Activated naive CD8-positive, alpha-beta T cell treated with anti-CD3 and anti-CD28 coated beads, Interleukin-2, amount 50 U/mL, for 24 hours (primary cell): Measurements from ENCODE around the gene PARVA.
"Not testable (repeated sequence)": the region's sequence is repeated elsewhere in the genome, so short reads cannot be mapped to it uniquely, and the experiment has no call there.

ENCODE experiments used
- ATAC-seq: fragments of 150-1000 bp; cut with Tn5 transposase; one replicate; pipeline ENCODE4 v1.10.0; 2021
- DNase-seq: peaks from one replicate; pipeline ENCODE4 v3.0.0; 2021
- H3K27ac Mint-ChIP-seq: one replicate; pipeline ENCODE4 v1.8.0; 2021; ENCODE audit warnings: mild to moderate bottlenecking, mixed read lengths
- H3K27me3 Mint-ChIP-seq: one replicate; pipeline ENCODE4 v1.8.0; 2021; ENCODE audit warnings: mixed read lengths
- H3K36me3 Mint-ChIP-seq: one replicate; pipeline ENCODE4 v1.8.0; 2021; ENCODE audit warnings: low read depth, mixed read lengths
- H3K4me1 Mint-ChIP-seq: one replicate; pipeline ENCODE4 v1.8.0; 2021; ENCODE audit warnings: mixed read lengths
- H3K4me3 Mint-ChIP-seq: one replicate; pipeline ENCODE4 v1.8.0; 2021; ENCODE audit warnings: mild to moderate bottlenecking, moderate library complexity, mixed read lengths
- H3K9me3 Mint-ChIP-seq: one replicate; pipeline ENCODE4 v1.8.0; 2021; ENCODE audit warnings: mixed read lengths

The PARVA gene

DNA sequence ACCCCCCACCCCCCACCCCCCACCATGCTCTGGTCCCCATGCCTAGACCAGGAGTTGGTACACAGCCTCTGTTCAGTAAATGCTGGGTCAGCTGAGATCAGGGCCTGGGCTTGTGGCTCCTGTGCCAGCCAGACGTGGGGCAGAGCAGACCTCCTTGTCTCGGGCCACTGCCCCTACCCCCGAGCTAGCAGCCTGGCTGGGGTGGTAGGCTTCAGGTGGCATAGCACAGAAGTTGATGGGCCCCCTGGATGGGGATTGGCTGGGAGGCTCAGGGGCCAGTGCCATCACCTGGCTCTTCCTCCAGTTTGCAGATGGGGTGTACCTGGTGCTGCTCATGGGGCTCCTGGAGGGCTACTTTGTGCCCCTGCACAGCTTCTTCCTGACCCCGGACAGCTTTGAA is 139.9 kb downstream of the PARVA start:
- ATAC-seq (no peak), DNase-seq (no peak)
- no peaks in the 10 kb centered on the region for H3K36me3 Mint-ChIP-seq
- no peaks in the 10 kb centered on the region for H3K9me3 Mint-ChIP-seq
- no peak overlapping the region for H3K4me3 Mint-ChIP-seq
- no peaks in the 10 kb centered on the region for H3K4me1 Mint-ChIP-seq
- no peak overlapping the region for H3K27ac Mint-ChIP-seq
- no peaks in the 10 kb centered on the region for H3K27me3 Mint-ChIP-seq

DNA sequence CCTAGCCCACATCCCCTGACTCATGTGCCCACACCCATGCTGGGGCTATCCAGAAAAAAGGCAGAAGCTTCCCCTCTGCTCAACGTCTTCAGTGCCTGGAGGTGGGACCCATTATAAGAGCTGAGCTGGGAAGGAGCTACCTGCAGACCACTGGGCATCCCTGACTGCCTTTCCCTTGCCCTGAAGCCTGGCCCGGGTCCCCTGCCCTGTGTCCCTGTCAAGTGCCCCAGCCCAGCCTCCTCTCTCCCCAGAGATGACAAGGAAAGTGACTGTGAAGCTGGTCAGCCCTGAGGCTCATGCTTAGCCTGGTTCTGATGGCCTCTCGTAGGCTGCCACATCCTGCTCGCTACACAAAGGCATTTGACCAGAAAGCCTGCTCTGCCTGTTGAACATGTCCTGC is 140.4 kb downstream of the PARVA start:
- H3K9me3 Mint-ChIP-seq = no peaks in the 10 kb centered on the region
- ATAC-seq = no peak

DNA sequence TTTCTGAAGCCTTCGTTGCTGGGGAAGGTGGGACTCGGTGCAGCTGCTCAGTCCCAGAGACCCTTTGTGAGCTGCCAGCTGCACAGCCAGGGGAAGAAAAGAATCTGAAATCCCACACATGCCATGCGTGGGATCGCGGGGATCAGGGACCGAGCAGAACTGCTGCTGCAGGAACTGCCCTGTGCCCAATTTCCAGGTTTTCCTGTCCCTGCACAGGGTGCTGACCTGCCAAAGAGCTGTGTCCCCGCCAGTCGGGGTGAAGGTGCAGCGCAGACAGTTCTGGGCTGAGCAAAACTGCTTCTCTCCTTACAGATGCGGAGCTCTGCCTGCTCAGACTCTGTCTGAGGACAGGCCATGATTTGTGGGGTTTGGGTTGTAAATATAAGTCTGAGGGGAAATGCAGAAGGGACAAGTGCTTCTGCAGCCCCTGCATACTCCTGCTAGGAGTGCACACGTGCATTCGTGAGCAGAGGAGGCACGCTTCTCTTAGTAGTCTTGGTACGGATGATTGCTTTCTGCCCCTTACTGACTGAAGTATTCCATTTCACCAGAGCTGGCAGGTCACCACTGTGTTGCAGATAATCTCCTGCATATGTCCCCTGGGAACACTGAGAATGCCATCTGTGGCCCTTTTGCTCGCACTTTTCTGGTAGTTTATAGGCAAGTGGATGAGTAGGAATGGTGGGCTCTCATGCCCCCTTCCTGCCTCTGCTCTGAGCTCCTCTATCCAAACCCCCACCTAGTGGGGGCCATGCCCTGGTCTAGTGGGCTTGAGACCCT is 141.4 kb downstream of the PARVA start:
- no peaks in the 10 kb centered on the region for H3K36me3 Mint-ChIP-seq

More for the DNA sequence above, 140.4 kb downstream of the PARVA start:
- Mint-ChIP-seq H3K27me3 (no peaks in the 10 kb centered on the region), H3K27ac (no peak overlapping the region), H3K36me3 (no peaks in the 10 kb centered on the region), H3K4me3 (no peak overlapping the region), H3K4me1 (no peaks in the 10 kb centered on the region)
- no peak for DNase-seq

DNA sequence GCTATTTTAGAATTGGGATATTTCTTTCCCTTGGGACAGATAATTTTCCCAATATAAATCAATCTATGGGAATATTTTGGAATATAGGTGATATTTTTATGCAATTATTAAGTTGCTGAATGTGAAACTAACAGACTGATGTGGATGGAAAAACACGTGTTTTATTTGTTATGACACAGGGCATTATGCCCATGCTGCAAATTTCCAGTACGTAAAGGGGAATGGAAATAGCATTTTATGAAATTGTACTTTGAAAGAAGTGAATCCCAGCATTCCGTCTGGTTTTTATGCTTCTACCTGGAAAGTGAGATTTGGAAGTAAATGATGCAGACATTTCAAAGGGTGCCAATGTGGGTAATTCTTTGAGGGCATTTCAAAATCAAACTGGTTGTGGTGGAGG is 142.7 kb downstream of the PARVA start:
- Mint-ChIP-seq H3K27me3 (no peaks in the 10 kb centered on the region), H3K36me3 (no peaks in the 10 kb centered on the region), H3K27ac (no peak overlapping the region), H3K9me3 (no peaks in the 10 kb centered on the region), H3K4me3 (no peak overlapping the region), H3K4me1 (no peaks in the 10 kb centered on the region)
- no peak for ATAC-seq
- no peak for DNase-seq

More for the DNA sequence above, 141.4 kb downstream of the PARVA start:
- Mint-ChIP-seq H3K4me3 (no peak overlapping the region), H3K4me1 (no peaks in the 10 kb centered on the region), H3K27ac (no peak overlapping the region), H3K9me3 (no peaks in the 10 kb centered on the region), H3K27me3 (no peaks in the 10 kb centered on the region)
- DNase-seq = no peak
- ATAC-seq = no peak

DNA sequence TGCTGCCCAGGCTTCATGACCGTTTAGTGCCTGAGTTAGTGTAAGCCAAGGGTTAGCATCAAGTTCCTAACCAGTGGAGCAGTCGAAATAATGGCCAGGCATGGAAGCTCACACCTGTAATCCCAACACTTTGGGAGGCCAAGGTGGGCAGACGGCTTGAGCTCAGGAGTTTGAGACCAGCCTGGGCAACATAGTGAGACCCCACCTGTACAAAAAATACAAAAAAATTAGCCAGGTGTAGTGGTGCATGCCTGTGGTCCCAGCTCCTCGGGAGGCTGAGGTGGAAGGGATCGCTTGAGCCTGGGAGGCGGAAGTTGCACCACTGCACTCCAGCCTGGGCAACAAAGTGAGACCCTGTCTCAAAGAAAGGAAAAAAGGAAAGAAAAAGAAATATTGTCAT is 143.2 kb downstream of the PARVA start:
- H3K27ac Mint-ChIP-seq, H3K27me3 Mint-ChIP-seq, H3K36me3 Mint-ChIP-seq, H3K9me3 Mint-ChIP-seq, H3K4me3 Mint-ChIP-seq, DNase-seq, ATAC-seq, H3K4me1 Mint-ChIP-seq: not testable (repeated sequence)

DNA sequence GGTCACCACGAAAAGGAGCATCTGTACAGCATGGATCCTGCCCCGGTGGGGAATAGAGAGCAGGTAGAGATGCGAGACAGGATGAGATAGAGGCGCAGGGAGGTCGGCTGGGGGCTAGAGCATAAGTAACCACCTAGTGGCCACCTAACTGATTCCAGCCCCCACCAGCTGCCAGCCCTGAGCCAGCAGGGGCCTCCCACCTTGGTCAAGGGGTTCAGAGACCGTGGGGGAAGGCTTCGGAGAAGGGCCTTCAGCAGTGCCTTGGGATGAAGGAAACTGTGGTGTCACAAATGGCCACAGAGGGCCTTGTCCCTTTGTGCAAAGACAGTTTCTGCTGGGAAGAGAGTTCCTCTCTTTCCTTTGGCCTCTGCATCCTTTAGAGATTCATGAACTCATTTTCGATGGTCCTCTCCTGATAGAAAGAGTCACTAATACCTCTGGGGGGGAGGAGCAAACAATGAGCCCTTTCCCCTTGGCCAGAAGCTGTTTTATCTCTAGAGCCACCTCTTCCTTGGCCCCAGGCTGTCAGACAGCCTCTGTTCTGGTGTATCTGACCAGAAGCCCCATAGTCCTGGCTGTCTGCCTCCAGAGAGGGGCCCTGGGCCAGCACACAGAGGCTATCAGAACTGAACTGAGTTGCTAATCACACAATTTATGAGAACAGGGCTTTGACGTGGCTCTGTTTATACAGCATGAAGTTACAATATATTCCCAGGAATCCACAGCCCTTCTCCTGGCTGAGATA is 146.0 kb downstream of the PARVA start:
- DNase-seq (no peak), ATAC-seq (no peak)
- Mint-ChIP-seq H3K4me1 (no peaks in the 10 kb centered on the region), H3K27ac (no peak overlapping the region), H3K36me3 (no peaks in the 10 kb centered on the region), H3K27me3 (no peaks in the 10 kb centered on the region), H3K9me3 (no peaks in the 10 kb centered on the region), H3K4me3 (no peak overlapping the region)

DNA sequence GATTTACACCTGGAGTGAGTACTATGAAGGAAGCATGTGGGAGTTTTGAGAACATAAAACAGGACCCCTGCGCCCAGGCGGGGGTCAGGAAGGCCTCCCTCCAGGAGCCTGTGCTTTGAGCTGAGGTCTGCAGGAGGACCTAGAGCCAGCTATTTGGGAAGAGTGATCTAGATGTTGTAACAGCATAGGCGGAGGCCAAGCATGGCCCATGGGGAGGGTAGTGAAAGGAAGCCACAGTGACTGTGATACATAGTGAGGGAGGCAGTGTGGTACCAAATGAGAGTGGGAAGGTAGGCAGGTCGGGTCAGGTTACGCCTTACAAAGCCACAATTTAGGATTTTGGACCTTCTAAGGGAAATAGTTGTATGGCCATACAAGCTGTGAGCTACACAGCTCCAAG is 147.5 kb downstream of the PARVA start:
- no peak for ATAC-seq
- Mint-ChIP-seq H3K4me3 (no peak overlapping the region), H3K27ac (no peak overlapping the region), H3K27me3 (no peaks in the 10 kb centered on the region), H3K4me1 (no peaks in the 10 kb centered on the region), H3K9me3 (no peaks in the 10 kb centered on the region), H3K36me3 (no peaks in the 10 kb centered on the region)
- DNase-seq = no peak

DNA sequence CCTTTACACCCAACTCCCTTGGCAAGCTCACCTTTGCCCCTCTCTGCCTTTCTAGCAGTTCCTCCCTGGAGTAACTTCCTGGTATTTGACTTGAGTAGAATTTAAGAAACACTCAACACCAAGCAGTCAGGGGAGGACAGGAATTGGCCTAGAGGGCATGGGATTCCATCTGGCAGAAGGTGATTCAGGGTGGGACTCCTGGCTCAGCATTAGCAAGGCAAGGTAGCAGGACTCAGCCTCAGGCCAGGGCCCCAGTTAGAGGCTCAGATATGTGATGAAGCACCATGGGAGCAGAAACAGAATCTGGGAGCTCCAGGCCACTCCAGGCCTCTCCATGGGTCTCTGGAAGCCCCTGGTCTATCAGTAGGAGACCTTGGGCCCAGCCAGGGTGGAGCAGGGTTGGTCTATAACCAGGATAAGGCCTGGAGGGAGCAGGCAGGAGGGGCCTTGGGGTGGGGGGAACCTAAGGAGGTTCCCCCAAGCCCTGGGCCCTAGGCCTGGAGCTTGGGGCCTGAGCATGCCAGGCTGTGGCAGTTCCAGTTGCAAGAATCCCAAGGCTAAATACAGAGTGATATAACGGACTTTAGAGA is 148.2 kb downstream of the PARVA start:
- H3K27me3 Mint-ChIP-seq = no peaks in the 10 kb centered on the region
- ATAC-seq (no peak), DNase-seq (no peak)
- no peak overlapping the region for H3K27ac Mint-ChIP-seq
- no peaks in the 10 kb centered on the region for H3K4me1 Mint-ChIP-seq
- H3K36me3 Mint-ChIP-seq = no peaks in the 10 kb centered on the region
- no peaks in the 10 kb centered on the region for H3K9me3 Mint-ChIP-seq
- no peak overlapping the region for H3K4me3 Mint-ChIP-seq

DNA sequence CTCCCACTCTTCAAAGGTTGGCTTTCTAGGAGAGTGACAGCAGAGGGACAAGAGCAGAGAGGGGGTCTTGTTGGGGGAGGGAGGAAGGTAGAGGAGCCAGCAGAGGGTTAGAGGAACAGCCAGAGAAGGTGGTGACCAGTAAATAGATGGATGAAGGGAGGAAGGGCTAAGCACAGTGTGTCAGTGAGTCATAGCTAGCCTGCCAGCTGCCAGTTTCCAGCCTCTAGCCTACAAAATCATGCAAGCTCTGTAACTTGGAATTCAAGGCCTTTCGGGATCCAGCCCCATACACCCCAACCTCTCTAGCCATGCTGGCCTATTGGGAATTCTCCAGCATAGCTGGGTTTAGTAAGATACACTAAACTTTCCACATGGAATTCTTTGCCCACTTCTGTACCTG is 149.4 kb downstream of the PARVA start:
- H3K27ac Mint-ChIP-seq = no peak overlapping the region
- no peaks in the 10 kb centered on the region for H3K27me3 Mint-ChIP-seq
- no peaks in the 10 kb centered on the region for H3K4me1 Mint-ChIP-seq
- no peaks in the 10 kb centered on the region for H3K9me3 Mint-ChIP-seq
- H3K36me3 Mint-ChIP-seq = no peaks in the 10 kb centered on the region
- no peak overlapping the region for H3K4me3 Mint-ChIP-seq
- DNase-seq = no peak
- no peak for ATAC-seq

DNA sequence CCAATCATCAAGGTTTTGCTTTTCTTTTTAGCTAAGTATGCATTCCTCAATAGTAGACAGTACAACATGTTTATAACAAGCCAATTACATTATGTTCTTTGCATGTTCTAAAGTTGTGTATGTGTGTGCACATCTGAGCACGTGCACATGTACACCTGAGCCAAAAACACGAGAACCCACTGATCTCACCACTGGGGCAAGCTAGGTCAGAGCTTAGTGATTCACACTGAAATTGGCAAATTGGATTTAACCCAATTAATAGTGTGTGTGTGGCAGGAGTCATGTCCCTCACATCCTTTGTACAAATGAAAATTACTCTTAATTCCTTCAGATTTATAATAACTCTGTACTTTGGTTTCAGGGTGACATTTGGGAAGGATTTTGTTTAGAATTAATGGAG is 151.1 kb downstream of the PARVA start:
- no peak overlapping the region for H3K4me3 Mint-ChIP-seq
- no peaks in the 10 kb centered on the region for H3K9me3 Mint-ChIP-seq

DNA sequence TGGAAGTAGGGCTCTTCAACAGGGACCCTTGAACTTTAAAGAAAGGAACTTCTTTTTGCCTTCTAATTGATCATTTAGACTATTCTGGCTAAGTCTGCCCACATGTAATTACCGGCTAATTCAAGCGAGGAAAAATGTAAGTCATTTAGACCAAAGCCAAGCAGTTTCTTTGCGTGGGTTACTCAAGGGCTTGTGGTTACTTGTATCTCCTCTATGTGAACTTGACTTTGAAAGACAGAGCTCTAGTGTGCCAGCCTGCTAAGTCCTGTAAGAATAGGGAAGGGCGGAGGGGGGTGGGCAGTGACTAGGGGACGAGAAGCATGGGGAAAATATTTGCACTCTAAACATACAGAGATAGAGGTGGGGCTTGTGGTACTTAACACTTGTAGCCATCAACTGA is 151.7 kb downstream of the PARVA start:
- no peak for DNase-seq
- no peaks in the 10 kb centered on the region for H3K36me3 Mint-ChIP-seq
- no peak overlapping the region for H3K4me3 Mint-ChIP-seq
- H3K27ac Mint-ChIP-seq = no peak overlapping the region
- H3K4me1 Mint-ChIP-seq = no peaks in the 10 kb centered on the region
- no peaks in the 10 kb centered on the region for H3K27me3 Mint-ChIP-seq
- no peak for ATAC-seq
- no peaks in the 10 kb centered on the region for H3K9me3 Mint-ChIP-seq

More for the DNA sequence above, 151.1 kb downstream of the PARVA start:
- H3K36me3 Mint-ChIP-seq = no peaks in the 10 kb centered on the region
- H3K27ac Mint-ChIP-seq = no peak overlapping the region
- H3K27me3 Mint-ChIP-seq = no peaks in the 10 kb centered on the region
- no peaks in the 10 kb centered on the region for H3K4me1 Mint-ChIP-seq
- ATAC-seq = no peak
- no peak for DNase-seq

DNA sequence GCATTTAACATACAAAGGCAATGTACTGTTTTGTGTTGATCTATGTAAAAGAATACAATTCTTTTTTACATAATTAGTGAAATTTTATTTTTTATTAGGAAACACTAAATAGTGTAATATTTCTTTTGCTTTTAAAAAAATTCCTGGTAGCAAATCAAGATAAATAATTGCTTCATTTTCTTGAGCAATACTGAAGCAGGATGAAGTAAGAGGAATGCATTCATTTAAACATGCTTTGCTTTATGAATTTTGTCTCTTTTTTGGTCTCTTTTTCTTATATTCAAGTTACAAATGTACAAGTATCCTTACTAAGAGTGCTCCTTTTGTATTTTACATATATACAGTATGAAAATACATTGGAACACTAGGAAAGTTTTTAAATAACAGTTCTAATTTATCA is 152.4 kb downstream of the PARVA start:
- Mint-ChIP-seq H3K27me3 (no peaks in the 10 kb centered on the region), H3K27ac (no peak overlapping the region), H3K36me3 (no peaks in the 10 kb centered on the region), H3K4me1 (no peaks in the 10 kb centered on the region), H3K9me3 (no peaks in the 10 kb centered on the region), H3K4me3 (no peak overlapping the region)
- ATAC-seq = no peak
- no peak for DNase-seq

DNA sequence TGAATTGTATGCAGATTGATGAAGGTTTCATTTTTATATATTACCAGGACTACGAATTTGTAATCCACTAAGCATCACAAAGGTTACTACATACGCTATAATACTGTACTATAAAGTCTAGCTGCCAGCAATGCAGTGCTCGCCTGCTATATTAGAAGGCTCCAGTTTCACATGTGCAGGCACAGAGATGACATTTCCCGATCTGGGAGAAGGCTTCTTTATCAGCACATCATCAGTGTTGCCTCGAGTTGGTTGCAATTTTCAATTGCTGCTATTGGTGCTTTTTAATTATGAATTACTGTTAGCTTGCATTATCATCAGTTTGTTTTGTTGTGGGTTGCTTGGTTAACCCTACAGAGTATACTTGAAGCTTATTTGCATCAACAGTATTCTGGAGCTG is 153.6 kb downstream of the PARVA start:
- Mint-ChIP-seq H3K36me3 (no peaks in the 10 kb centered on the region), H3K4me3 (no peak overlapping the region), H3K9me3 (no peaks in the 10 kb centered on the region), H3K27ac (no peak overlapping the region), H3K4me1 (no peaks in the 10 kb centered on the region), H3K27me3 (peaks cover 1% of the 10 kb centered on the region)
- DNase-seq (no peak), ATAC-seq (no peak)

DNA sequence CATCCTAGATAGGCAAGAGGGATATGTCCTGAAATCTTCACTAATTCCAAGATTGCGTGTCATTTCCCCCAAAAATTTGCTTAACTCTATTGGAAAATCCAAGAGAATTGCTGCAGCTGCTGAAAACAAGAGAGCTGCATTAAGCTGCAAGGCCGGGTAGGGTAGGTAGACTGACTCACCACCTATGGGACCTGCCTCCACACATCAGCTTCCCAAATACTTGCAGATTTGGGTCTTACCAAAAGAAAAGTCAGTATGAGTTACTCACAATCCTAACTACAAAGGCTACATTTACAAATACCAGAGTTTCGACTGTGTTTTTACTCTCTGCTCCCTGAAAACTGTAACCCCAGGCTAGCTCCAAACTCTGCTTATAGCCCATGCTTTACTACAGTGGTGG is 154.3 kb downstream of the PARVA start:
- Mint-ChIP-seq H3K27me3 (peaks cover 4% of the 10 kb centered on the region), H3K4me1 (no peaks in the 10 kb centered on the region), H3K9me3 (no peaks in the 10 kb centered on the region), H3K27ac (no peak overlapping the region), H3K36me3 (no peaks in the 10 kb centered on the region), H3K4me3 (no peak overlapping the region)
- no peak for ATAC-seq
- no peak for DNase-seq

DNA sequence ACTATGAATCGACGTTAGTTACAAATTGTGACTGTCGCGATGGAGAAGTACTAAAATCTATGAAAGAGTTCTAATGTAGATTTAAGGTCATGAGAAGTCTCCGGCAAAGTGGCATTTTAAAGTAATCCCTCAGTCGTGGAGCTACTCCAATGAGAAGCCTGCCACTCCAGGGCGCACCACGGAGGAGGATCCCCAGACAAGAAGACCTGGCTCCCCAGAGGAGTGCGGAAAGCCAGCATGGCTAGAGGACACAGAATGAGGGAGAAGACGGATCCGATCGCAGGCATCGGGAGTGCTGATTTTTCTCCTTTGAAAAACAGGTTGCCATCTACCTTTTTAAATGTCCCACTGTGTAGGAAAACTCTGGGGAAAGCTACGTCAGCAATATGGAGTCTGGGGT is 155.2 kb downstream of the PARVA start:
- no peak for ATAC-seq
- H3K36me3 Mint-ChIP-seq = no peaks in the 10 kb centered on the region
- H3K4me1 Mint-ChIP-seq = no peaks in the 10 kb centered on the region
- H3K4me3 Mint-ChIP-seq = no peak overlapping the region
- H3K27me3 Mint-ChIP-seq = peaks cover 4% of the 10 kb centered on the region
- H3K27ac Mint-ChIP-seq = no peak overlapping the region
- no peak for DNase-seq
- H3K9me3 Mint-ChIP-seq = no peaks in the 10 kb centered on the region
